ENCODE measurements around the gene UNKL.
"Not testable (repeated sequence)": the region's sequence is repeated elsewhere in the genome, so short reads cannot be mapped to it uniquely, and the experiment has no call there.

UNKL gene

DNA sequence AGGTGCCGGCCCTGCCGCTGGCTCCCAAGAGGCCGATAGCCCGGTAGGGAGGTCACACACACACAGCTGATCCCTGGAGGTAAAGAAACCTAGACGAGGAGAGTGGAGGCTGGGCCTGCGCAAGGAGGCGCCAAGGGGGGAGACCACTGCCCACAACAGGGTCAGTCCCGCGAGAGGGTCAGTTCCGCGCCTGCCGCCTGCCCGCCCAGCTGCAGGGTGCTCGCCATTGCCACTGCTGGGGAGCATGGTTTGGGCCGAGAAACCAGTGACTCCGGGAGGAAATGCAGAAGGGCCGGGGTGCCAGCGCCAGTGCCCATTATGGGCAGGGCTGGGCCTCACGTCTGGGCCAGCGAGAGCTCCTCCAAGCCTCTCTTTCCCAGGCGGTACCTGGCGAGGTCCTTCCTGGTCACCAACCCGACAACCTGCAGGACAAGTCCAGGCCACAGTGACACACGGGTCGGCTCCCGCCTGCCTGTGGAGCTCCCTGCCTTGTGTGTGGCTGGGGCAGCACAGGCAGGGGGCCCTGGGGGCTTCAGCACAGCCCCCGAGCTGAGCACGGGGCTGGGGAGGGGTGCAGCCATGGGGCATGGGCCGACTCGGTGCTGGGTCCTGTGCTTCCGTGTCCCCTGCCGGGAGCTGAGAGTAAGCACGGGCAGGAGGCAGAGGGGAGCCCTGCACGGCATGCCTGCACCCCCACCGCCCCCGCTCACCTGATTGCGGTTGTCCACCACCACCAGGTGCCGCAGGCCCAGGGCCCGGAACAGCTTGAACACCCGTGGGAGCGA, 32.0 kb upstream of the UNKL start:
- DNase-seq (ENCODE audit: low spot score), result no peak

DNA sequence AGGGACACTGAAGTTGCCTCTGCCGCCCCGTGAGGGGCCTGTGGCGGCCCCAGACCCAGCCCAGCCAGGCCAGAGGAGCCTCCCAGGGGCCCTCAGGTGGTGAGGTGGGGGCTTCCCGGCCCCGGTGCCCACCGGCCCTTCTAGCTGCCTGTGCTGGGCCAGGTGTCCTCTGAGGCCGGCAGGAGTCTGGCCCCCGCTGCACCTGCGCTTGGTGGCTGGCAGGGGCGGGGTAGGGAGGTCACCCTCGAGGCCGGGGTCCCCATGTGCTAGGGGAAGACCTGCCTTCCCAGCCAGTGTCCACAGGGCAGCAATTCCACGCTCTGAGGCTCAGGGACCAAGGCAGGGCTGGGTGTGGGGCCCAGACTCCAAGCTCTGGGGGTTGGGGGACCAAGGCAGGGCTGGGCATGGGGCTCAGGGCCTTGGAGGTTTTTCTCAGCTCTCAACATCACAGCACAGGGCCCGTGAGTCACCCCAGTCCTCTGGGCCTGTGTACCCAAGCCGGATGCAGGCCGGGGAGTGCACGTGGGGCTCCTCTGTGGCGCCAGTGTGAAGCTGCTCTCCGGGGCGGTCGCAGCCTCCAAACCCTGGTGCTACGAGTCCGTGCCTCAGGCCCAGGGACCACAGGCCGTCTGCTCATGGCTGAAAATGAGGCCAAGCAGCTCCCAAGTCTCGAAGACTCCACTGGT, 31.2 kb upstream of the UNKL start:
- DNase-seq (ENCODE audit: low spot score), result no peak

DNA sequence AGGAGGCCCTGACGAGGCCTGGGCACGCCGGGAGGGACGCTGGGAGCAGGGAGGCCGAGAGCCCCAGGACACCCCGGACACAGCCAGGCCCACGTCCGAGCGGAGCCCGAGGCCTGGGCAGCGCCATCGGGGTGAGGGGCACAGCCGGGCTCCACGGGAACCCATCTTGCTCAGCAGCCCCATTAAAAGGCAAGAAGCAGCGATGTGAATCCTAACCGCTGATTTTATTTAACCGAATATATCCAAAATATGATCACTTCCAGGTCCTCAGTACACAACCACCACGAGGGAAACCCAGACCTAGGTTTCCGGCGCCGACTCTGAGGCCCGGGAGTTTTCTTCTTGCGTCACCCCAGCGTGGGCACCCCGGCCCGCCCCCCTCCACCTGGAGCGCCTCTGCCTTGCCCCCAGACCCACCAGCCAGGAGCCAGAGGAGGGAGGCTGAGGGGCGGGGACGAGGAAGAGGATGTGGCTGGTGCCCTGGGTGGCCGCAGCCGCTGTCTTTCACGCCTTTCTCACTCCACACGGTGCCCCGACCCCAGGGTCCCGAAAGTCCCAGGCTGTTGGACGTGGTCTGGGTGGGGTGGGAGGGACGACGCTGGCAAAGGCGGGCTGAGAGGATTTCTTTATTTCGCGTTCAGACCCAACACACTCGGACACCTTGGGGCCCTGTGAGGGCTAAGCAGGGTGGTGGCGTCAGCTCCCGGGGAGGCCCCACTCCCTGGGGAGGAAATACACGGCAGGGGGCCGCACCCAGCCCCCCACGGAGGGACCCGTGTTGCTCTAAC, 30.4 kb upstream of the UNKL start:
- DNase-seq (ENCODE audit: low spot score), result no peak

DNA sequence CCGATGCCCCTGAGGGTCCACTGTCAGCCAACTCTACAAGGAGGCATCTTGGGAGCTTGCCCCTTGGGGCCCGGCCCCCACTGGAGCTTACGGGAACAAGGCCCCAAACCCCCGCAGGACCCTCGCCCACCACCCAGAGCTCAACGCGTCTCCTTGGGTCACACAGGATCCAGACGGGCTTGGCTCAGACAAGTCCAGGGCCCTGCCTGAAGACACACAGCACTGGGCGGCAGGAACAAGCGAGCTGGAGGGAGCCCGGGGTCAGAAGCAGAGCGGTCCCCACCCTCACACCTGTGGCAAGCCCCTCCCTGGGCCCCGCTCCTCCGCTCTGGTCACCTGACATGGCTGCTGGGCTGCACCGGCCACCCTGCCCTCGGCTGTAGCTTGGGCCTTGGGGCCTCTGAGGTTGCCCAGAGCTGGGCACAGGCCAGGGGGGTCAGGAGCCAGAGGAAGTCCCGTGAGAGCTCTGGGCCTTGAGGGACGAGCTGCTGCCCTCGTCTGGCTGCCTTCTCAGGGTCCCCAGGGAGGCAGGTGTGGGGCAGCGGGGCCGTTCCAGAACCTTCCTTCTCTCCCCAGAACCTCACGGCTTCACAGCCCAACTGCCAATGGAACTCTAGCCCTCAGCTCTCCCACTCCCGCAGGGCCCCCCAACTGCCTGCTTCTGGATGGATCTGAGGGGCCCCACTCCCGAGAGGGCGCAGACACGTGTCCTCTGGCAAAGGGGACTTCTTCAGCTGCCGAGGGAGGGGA, 29.7 kb upstream of the UNKL start, which contains the start of gene CCDC154:
TSS of gene CCDC154 (minus strand) at position 577 of the 750 bp plus-strand sequence. CDS start at position 343, 234 bp downstream.
- DNase-seq (ENCODE audit: low spot score), result no peak

DNA sequence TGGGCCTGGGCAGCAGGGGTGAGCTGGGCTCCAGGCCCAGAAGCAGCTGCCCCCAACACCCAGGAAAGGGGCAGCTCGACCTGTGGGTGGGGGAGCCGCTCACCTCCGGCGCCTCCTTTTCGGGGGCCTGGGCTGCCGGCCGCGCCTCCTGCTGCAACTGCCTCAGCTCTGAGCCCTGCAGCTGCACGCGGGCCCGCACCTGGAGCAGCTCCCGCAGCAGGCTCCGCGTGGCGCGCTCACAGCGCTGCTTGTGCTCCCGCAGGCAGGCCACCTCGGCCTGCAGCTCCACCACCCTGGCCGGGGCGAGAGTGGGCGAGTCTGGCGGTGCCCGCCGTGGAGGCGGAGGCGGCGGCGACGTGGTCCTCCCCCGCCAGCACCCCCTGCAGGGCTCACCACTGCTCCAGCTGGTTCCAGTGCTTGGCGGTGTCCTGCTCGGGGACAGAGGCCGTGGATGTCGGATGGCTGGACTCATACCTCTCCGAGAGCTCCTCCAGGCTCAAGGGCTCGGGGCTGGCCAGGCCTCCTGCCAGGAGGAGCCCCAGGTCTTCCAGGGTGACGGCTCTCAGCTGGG, 29.0 kb upstream of the UNKL start:
- no peak for DNase-seq (ENCODE audit: low spot score)

DNA sequence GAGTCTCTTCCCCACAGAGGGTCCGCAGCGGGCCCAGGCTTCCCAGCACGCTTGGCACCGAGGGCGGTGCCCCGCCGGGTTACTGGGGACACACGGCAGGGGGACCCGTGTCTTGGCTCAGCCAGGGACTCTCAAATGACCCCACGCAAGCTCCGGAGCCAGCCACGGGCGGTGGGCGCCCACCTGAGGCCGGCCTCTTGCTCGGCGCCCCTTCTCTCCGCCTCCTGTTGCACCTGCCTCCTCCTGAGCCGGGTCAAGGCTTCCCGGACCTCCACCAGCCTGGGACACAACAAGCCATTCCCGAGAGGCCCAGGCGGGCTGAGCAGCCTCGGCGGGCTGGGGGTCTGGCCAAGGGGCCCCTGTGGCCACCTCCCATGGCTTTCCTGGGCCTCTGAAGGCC, 28.2 kb upstream of the UNKL start:
- DNase-seq (ENCODE audit: low spot score), result no peak

DNA sequence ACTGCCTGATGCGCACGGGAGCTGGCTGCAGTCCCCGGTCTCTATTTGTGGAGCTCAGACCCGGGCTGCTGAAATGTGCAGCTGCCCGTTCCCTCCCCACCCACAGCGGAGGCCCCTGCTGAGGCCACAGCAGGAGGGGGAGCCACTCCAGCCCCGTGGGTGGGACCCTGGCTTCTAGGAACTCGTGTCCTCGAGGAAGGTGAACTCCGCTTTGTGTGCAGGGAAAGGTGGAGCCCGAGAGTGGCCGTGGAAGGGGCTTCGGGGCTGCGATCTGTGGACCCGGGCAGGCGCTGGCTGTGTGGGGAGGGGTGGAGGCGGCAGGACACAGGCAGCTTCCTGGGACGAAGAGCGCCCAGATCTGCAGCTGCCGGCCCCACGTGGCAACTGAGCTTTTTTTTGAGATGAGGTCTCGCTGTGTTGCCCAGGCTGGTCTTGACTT, 26.9 kb upstream of the UNKL start:
- DNase-seq (ENCODE audit: low spot score), result no peak

DNA sequence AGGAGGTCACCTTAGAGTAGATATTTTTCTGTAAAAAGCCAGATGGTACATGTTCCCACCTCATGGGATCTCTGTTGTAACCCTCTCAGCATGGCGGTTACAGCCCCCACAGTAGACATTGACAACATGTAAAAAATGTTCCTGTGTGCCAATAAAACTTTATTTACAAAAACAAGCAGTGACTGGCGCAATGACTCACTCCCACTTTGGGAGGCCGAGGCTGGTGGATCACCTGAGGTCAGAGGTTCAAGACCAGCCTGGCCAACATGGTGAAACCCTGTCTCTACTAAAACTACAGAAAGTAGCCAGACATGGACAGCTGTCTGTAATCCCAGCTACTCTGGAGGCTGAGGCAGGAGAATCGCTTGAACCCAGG, 25.2 kb upstream of the UNKL start:
- DNase-seq (ENCODE audit: low spot score), result not testable (repeated sequence)

DNA sequence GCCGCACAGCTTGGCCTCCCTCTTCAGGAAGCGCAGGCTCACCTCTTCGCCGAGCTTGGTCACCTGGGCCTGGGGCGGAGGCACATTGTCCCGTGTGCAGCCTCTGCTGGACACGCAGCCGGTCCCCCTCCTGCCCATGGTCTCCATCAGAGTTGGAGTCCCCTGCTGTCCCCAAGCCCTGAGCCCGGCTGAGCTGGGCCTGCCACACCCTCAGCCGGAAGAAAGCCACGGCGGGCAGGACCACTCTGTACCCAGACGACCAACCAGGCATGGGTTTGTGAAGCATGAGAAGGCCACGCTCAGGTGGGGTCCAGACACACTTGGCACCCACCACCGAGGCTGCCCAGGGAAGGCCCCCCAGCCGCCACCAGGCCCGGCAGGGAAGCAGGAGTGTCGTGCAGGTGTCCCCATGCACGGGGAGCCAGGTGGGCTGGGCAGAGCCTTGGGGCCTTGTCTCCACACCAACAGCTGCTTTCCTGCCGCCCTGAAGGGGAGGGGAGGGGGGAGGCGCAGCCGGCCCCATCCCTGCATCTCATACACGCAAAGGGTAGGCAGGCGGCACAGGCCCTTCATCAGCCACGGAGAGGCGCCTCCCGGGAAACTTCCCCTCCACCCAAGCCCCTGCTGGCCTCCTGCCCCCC, 24.7 kb upstream of the UNKL start:
- no peak for DNase-seq (ENCODE audit: low spot score)

DNA sequence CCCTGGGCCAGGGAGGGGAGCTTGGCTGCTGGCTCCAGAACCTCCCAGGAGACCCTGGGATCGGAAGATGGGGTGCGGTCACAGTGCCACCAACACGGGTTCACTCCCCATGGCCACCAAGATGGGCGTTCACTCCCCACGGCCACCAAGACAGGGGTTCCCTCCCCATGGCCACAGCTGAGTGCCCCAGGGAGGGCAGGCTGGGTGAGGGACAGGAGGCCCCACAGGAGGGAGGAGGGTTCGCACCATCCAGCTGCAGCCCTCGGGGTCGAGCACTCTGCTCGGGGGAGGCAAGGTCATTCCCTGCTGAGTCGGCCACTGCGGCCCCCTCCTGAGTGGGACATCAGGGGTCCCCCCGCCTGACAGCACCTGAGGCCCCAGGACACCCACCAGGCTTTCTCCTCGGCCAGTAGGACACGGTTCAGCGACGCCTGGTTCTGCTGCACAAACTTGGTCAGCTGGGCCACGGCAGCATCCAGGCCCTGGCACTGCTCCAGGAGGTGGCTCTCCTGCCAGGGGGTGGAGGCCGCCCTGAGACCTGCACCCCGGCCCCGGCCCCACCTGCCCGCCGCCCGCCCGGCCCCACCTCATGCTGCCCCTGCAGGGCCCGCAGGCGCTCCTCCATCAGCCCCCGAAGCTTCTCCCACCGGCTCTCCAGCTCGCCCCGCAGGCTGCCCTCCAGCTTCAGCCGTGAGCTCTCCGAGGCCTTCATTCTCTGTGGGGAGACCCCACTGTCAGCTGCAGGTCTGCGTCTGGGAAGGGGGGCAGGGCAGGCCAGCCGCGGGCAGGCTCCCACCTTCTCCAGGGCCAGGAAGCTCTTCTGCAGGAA, 23.9 kb upstream of the UNKL start:
- no peak for DNase-seq (ENCODE audit: low spot score)

DNA sequence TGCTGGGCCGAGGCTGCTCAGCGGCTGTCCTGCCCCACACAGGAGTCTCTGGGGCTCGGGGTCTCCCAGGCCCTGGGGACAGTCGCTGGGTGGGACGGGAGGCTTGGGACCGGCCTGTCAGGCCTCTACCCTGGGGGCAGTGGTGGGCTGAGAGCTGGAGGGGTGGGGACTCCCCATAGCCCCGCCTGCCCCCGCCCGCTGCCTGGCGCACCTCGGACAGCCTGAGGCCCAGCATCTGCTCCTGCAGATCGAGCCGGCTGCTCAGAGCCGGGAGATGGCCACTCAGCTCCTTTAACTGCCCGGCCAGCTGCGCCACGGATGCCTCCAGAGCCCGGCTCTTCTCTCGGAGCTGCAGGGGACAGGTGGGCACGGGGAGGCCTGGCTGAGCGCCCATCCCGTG, 23.1 kb upstream of the UNKL start:
- no peak for DNase-seq (ENCODE audit: low spot score)

DNA sequence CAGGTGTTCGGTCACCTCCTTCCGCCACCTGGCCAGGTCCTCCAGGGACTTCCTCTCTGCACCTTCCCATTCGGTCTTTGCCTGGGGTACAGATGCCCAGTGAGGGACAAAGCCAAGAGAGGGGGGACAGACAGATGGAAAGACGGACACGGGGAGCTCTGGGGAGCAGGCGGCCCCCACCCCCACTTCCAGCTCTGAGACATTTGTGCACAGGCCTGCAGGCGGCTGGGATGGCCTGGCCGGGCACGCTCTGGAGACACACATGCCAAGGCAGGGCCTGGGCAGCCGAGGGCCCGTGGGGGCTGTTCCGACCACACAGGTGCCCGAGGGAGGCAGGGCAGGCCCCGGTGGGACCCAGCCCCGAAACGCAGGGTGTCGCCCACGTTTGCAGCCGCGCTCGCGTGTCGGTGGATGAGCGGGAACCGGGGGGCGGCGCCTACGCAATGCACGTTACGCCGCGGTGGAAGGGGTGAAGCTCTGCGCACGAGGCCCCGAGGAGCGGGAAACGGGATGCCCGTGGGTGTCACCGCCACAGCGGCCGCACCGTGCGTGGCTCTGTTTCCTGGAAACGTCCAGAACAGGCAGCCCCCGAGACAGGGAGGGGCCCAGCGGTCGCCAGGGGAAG, 22.3 kb upstream of the UNKL start:
- no peak for DNase-seq (ENCODE audit: low spot score)

DNA sequence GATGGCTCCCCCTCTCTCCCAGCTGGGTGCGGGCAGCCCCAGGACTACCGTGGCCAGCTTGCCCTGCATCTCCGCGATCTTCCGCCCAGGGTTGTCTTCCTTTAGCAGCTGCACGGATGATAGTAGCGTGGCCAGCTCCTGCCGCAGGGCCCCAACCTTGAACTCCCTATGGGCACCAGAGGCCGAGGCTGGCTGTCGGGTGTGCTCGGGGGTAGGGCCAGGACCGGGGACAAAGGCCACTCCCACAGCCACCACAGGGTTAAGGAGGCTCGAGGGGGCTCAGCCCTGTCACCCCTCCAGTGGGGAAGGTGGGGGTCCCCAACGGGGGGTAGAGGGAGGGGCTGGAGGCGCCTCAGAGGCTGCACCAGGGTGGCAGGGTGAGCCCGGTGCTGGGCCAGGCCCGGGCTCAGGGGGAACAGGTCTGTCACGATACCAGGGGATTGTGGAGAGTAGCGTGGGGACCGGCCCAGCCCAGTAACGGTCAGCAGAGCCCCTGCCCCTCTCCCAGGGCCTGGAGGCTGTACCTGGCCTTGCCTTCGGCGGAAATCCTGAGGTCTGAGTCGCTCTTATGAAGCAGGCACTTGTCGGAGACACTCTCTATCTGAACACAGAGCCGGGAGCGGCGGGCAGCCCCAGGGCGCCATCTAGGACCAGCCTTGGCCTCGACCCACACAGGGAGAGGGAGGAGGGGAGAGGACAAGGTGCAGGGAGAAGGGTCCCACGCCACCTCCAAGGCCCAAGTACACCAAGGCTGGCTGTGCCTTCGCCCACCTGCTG, 21.6 kb upstream of the UNKL start:
- DNase-seq (ENCODE audit: low spot score), result no peak

DNA sequence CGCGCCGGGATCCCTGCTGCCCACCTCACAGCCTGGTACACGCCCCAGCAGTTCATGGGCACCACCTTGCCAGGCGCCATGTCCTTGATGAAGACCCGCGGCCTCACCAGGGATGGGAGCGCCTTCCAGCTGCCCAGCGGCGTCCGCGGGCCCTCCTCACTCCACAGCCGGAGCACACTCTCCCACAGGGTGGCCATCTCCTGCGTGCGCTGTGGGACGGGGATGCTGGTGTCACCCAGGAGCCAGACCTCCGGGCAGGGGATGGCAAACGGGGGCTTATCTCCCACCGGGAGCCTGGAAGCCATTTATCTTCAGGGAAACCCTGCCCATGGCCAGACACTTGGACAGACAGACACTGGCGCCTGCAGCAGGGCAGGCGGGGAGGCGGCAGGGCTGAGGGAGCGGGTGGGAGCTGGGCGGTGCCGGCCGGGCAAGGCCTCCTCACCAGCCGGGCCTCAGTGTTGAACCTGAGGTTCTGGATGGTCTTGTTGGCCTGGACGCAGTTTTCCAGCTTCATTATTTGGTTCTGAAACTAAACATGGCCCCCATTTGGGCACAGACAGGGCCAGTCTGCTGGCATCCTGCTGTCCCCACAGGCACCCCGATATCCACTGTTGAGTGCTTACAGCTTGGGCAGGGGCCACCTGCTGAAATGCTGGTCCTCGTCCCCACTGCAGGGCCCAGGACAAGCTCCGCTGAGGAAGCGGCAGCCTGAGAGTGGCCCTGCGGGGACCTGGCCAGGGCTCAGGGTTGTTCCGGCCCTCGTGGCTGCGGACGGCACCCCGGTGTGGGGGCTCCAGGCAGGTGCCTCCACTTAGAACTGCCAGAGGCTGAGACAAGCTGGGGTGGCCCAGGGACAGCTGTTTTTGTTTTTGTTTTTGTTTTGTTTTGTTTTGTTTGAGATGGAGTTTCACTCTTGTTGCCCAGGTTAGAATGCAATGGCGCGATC, 20.4 kb upstream of the UNKL start:
- no peak for DNase-seq (ENCODE audit: low spot score)

DNA sequence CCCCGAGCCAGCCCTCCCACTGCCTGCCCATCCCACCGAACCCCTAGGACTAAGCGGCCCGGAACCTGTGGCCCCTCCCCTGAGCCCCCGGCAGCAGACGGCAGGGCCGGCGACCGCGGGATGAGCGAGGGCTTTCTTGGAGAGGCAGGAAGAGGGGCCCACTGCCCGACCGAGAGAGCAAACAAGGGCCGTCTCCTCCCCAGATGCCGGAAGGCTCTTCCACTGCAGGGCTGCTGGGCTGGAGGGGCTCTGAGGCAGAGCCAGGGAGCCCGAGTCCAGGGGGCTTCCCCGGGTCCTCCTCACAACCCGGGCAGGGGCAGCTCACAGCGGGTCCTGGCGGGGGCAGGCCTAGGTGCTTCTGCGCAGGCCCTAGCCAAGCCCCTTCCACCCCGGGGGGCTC, 19.3 kb upstream of the UNKL start:
- DNase-seq (ENCODE audit: low spot score), result no peak

DNA sequence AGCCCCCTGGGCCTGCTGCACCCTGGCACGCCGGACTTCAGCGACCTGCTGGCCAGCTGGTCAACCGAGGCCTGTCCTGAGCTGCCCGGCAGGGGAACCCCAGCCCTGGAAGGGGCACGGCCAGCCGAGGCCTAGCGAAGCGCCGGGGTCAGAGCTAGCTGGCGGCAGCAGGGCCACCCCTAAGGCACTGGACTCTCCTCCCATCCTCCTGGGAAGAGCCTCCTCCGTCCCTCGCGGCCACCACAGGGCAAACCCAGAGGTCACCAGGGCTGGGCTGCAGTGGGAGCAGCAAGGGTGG, 18.7 kb upstream of the UNKL start:
- no peak for DNase-seq (ENCODE audit: low spot score)

DNA sequence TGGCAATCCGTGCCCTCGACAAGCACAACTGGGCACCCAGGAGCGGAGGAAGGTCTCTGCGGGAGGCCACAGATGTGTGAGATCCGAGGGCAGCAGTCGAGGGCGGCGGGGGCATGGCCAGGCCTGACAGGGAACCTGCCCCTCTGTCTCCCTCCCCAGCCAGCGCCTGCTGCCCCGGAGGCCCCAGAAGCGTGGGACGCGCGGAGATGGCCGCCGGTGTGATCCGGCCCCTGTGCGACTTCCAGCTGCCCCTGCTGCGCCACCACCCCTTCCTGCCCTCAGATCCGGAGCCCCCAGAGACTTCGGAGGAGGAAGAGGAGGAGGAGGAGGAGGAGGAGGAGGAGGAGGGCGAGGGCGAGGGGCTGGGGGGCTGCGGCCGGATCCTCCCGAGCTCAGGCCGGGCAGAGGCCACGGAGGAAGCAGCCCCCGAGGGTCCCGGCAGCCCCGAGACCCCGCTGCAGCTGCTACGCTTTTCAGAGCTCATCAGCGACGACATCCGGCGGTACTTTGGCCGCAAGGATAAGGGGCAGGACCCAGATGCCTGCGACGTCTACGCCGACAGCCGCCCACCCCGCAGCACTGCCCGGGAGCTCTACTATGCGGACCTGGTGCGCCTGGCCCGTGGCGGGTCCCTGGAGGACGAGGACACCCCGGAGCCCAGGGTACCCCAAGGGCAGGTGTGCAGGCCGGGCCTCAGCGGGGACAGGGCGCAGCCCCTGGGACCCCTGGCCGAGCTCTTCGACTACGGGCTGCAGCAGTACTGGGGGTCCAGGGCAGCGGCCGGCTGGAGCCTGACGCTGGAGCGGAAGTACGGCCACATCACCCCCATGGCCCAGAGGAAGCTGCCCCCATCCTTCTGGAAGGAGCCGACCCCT, 18.1 kb upstream of the UNKL start:
- no peak for DNase-seq (ENCODE audit: low spot score)
